HepG2 (cell line): Measurements from ENCODE around the gene SGSH. TPM values are rescaled to one million over a fixed set of nuclear protein-coding genes. Genes with fewer than 3 reads are reported as not detected.
A peak's percentile ranks its signal among the peaks of the same experiment; 100 is the strongest.
"Not testable (repeated sequence)": the region's sequence is repeated elsewhere in the genome, so short reads cannot be mapped to it uniquely, and the experiment has no call there.

Experiments used
- ATAC-seq: fragments of 200-7000 bp; cut with Tn5 transposase; 3 replicates; pipeline ENCODE4 v1.9.1; 2020; ENCODE audit warnings: mild to moderate bottlenecking, moderate library complexity
- BruUV-seq: library from RNA; stranded (reverse); fragments of 400-500 nt; replicated peaks from 2 replicates; lab custom pipeline; 2021; lab: Mats Ljungman, UMichigan
- CTCF ChIA-PET: fragments of 300-600 bp; formaldehyde crosslinking; extraction: SDS; loops from one replicate; lab custom pipeline; 2021; ENCODE audit warnings: low total read pairs, inconsistent platforms, low intra/inter-chr PET ratio; lab: Yijun Ruan, JAX
- POLR2A ChIA-PET: fragments of 350-600 bp; sonication (Branson Sonifier 250); formaldehyde crosslinking; loops from one replicate; lab custom pipeline; 2020; ENCODE audit warnings: antibody characterized with exemption, inconsistent platforms; lab: Yijun Ruan, JAX
- DNase-seq: peaks from one replicate; pipeline ENCODE4 v3.0.0-alpha.2; 2015; ENCODE audit warnings: low spot score
- FAIRE-seq: peaks from 3 replicates; lab custom pipeline; 2011; peaks lifted over from hg19 to GRCh38; lab: Jason Lieb, UNC
- H2AFZ ChIP-seq: one replicate; pipeline ENCODE4 v1.6.1; 2011; ENCODE audit warnings: low read length, inconsistent platforms
- H3K27ac ChIP-seq: fragments of 300-600 bp; 3 replicates; pipeline ENCODE4 v1.8.0; 2011; ENCODE audit warnings: mixed run types, mild to moderate bottlenecking, mixed read lengths, low read length, inconsistent platforms; ENCODE audit not compliant: insufficient read depth; ENCODE audit errors: extremely low read length
- H3K27me3 ChIP-seq, 2 experiments: fragments of 200-600 bp in 1 of 2; 2 replicates in 1 of 2; 3 replicates in 1 of 2; pipeline versions ENCODE4 v1.6.0 to v1.8.0; 2011; ENCODE audit warnings: low read length in 2 of 2, mild to moderate bottlenecking in 2 of 2, moderate library complexity in 2 of 2, inconsistent platforms in 1 of 2; ENCODE audit not compliant: insufficient read depth in 2 of 2, control insufficient read depth in 1 of 2
- H3K36me3 ChIP-seq, 2 experiments: fragments of 200-600 bp in 1 of 2; replicated peaks in 1 of 2; 2 replicates in 1 of 2; 3 replicates in 1 of 2; pipeline versions ENCODE4 v1.5.1 to v1.8.0; 2011; ENCODE audit warnings: low read length in 2 of 2, inconsistent platforms in 1 of 2; ENCODE audit not compliant: insufficient read depth in 2 of 2, control insufficient read depth in 1 of 2
- H3K4me1 ChIP-seq: 2 replicates; pipeline ENCODE4 v1.5.1; 2012; ENCODE audit warnings: low read length, inconsistent platforms; ENCODE audit not compliant: insufficient read depth
- H3K4me2 ChIP-seq: 2 replicates; pipeline ENCODE4 v1.6.0; 2011; ENCODE audit warnings: low read depth, low read length, inconsistent platforms
- H3K4me3 ChIP-seq, 3 experiments: fragments of 200-600 bp in 1 of 3; sonication (generic), shearing (Covaris generic) in 1 of 3; replicated peaks in 1 of 3; 2 replicates each; pipeline ENCODE4 v1.5.1; 2011 to 2016; ENCODE audit warnings: low read length in 3 of 3, inconsistent platforms in 2 of 3, low read depth in 2 of 3, mild to moderate bottlenecking in 2 of 3, control low read depth in 1 of 3, mixed read lengths in 1 of 3; ENCODE audit not compliant: insufficient read depth in 1 of 3
- H3K79me2 ChIP-seq: one replicate; pipeline ENCODE4 v1.6.1; 2011; ENCODE audit warnings: low read length, inconsistent platforms; ENCODE audit not compliant: insufficient read depth
- H3K9ac ChIP-seq: 2 replicates; pipeline ENCODE4 v1.6.0; 2011; ENCODE audit warnings: mild to moderate bottlenecking, low read depth, low read length, inconsistent platforms; ENCODE audit not compliant: insufficient read depth
- H3K9me3 ChIP-seq: 2 replicates; pipeline ENCODE4 v1.5.1; 2012; ENCODE audit warnings: mild to moderate bottlenecking, low read length
- H4K20me1 ChIP-seq: 2 replicates; pipeline ENCODE4 v1.6.0; 2011; ENCODE audit warnings: inconsistent platforms, mild to moderate bottlenecking, low read length, moderate library complexity; ENCODE audit not compliant: insufficient read depth
- POLR2G ChIP-seq: fragments of 200-400 bp; formaldehyde crosslinking; IDR thresholded peaks from 2 replicates; pipeline ENCODE4 v1.6.1; 2018; ENCODE audit warnings: mild to moderate bottlenecking, low read depth, low read length, moderate library complexity
- WGBS: methylation state at CpG from one replicate; pipeline ENCODE4 v1.1.6; 2017; ENCODE audit warnings: low lambda C conversion rate; 5-methylcytosine and 5-hydroxymethylcytosine counted together
- in situ Hi-C: cut with HindIII; loops from 2 replicates; pipeline ENCODE4 v1.10.0; 2017; ENCODE audit warnings: low pct_unique_long_range_greater_than_20kb; ENCODE audit not compliant: extremely low pct_ligation_motif_present
- intact Hi-C: fragments of 100-400 bp; cut with micrococcal nuclease; formaldehyde crosslinking; loops from one replicate; pipeline ENCODE4 v1.10.0; 2022; ENCODE audit not compliant: unreplicated experiment
- polyA plus RNA-seq, 8 experiments: library from polyadenylated mRNA; depleted of rRNA in 3 of 8; stranded (reverse) in 7 of 8; unstranded in 1 of 8; fragments of >200 nt; fragmentation: Illumina TruSeq in 4 of 8; extraction: Trizol in 4 of 8; gene quantifications; 2 replicates each; pipeline versions ENCODE4 v1.2.1 to v1.2.3, GENCODE V29; 2011 to 2016; ENCODE audit warnings: low read depth in 4 of 8, missing spikeins in 1 of 8, mixed read lengths in 1 of 8; ENCODE audit not compliant: insufficient read depth in 1 of 8
- total RNA-seq, 5 experiments: library from RNA; depleted of rRNA; stranded (reverse); fragments of >200 nt; fragmentation: Illumina TruSeq; extraction: Trizol; gene quantifications; 2 replicates each; pipeline ENCODE4 v1.2.3, GENCODE V29; 2016; ENCODE audit warnings: low read depth in 1 of 5
- TF ChIP-seq, protein P1 (sequence below): sonication (generic); formaldehyde crosslinking; IDR thresholded peaks from 2 replicates; pipeline ENCODE4 v1.4.0; 2020; ENCODE audit warnings: missing genetic modification reagents, borderline replicate concordance

SGSH gene
- total and polyA plus RNA-seq, 2 of the 13 experiments (the other 11 are each of a cell fraction or from before 2014, with no cell fraction given) = 12.2 to 17.6 TPM

DNA sequence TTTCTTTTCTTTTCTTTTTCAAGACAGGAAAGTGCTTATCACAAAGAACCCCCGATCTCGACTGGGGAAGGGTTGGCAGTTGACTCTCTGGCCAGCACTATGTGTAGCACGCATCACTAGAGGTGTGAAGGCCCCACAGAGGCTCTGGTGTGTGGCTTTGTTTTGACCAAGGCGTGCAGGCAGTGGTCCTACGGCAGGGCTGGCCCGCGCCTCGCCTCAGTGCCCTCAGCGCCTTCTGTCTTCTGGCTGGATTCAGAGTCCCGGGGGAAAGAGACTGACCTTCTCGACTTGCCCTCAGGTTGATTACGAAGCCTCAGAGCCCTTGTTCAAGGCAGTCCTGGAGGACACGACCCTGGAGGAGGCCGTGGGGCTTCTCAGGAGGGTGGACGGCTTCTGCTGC, 18.7 kb downstream of the SGSH start:
- WGBS = 62% methylated on average over 15 of the region's 15 CpGs
- Histone ChIP-seq H4K20me1 (no peaks in the 10 kb centered on the region), H3K4me1 (peaks cover 16% of the 10 kb centered on the region), H3K79me2 (no peaks in the 10 kb centered on the region), H2AFZ (no peak overlapping the region), H3K36me3 (no peaks in the 10 kb centered on the region), H3K27ac (no peak overlapping the region), H3K9ac (no peak overlapping the region), H3K4me2 (no peak overlapping the region), H3K27me3 (peaks cover 0 to 16% of the 10 kb centered on the region in 2 experiments; a peak in 3 of 5 replicates), H3K4me3 (no peak overlapping the region), H3K9me3 (no peaks in the 10 kb centered on the region)
- CTCF ChIA-PET = no interaction called here
- no peak for FAIRE-seq
- POLR2A ChIA-PET = no interaction called here
- in situ Hi-C loops (no loop called here), intact Hi-C loops (no loop called here)
- BruUV-seq = no TSS peak
- TF ChIP-seq, protein P1, sequence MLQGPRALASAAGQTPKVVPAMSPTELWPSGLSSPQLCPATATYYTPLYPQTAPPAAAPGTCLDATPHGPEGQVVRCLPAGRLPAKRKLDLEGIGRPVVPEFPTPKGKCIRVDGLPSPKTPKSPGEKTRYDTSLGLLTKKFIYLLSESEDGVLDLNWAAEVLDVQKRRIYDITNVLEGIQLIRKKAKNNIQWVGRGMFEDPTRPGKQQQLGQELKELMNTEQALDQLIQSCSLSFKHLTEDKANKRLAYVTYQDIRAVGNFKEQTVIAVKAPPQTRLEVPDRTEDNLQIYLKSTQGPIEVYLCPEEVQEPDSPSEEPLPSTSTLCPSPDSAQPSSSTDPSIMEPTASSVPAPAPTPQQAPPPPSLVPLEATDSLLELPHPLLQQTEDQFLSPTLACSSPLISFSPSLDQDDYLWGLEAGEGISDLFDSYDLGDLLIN = no peak
- TF ChIP-seq POLR2G = 0 out of 2 replicates have a peak, but pooled peaks have one; percentile 31
- no peak for ATAC-seq
- no peak for DNase-seq

DNA sequence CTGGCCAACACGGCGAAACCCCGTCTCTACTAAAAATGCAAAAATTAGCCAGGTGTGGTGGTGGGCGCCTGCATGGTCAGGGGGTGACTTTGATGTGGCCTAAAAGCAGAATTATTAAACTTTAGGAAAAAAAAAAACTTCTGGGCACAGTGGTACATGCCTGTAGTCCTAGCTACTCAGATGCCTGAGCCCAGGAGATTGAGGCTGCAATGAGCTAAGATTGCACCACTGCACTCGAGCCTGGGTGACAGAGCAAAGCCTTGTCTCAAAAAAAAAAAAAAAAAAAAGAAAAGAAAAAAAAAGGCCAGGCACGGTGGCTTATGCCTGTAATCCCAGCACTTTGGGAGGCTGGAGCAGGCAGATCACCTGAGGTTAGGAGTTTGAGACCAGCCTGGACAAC, 20.8 kb downstream of the SGSH start:
- intact Hi-C loops = loop anchor here (5.0 kb wide), 1 partner anchor 52 kb away; the partner anchor contains the start of gene EIF4A3

More for the DNA sequence above, 20.8 kb downstream of the SGSH start:
- H4K20me1 ChIP-seq, in situ Hi-C loops, H3K4me3 ChIP-seq, BruUV-seq, CTCF ChIA-PET, DNase-seq, H3K27ac ChIP-seq, H2AFZ ChIP-seq, H3K4me2 ChIP-seq, H3K79me2 ChIP-seq, FAIRE-seq, H3K9ac ChIP-seq, H3K9me3 ChIP-seq, H3K36me3 ChIP-seq, ATAC-seq: not testable (repeated sequence)
- H3K27me3 ChIP-seq = peaks cover 7 to 30% of the 10 kb centered on the region in 2 experiments
- POLR2A ChIA-PET = interaction anchor here (0.7 kb wide), 2 partner anchors 62 to 65 kb away, joined by 3 read pairs; no protein-coding TSS in a partner anchor
- peaks cover 26% of the 10 kb centered on the region for H3K4me1 ChIP-seq
- WGBS = 46% methylated on average over 6 of the region's 6 CpGs
